Coronary artery (tissue), 2 donors: ENCODE data around the gene PTPN1.

ENCODE experiments used
- DNase-seq: peaks from one replicate; pipeline ENCODE4 v3.0.0-alpha.2; 2017; ENCODE audit warnings: low spot score
- H3K27ac ChIP-seq, 2 donors: fragments of 200-600 bp; sonication (generic); one replicate each; pipeline ENCODE4 v1.5.1; 2016 to 2019
- H3K4me3 ChIP-seq: fragments of 200-600 bp; sonication (generic); 2 replicates; pipeline ENCODE4 v1.5.1; 2016; ENCODE audit warnings: mild to moderate bottlenecking, moderate library complexity
- CTCF ChIP-seq: fragments of 200-600 bp; sonication (generic); IDR thresholded peaks from one replicate; pipeline ENCODE4 v1.5.1; 2019; ENCODE audit warnings: antibody characterized with exemption

PTPN1 gene

GRCh38 chr20:50594231-50594590, 84.0 kb downstream of the PTPN1 start:
- DNase-seq: no peak
- Histone ChIP-seq H3K27ac (no peak overlapping the region), H3K4me3 (no peak overlapping the region)
- TF ChIP-seq CTCF: no peak

- Histone ChIP-seq H3K27ac (no peak overlapping the region), H3K4me3 (no peak overlapping the region)
- TF ChIP-seq CTCF: no peak
- no peak for DNase-seq
These were observed 84.6 kb downstream of the PTPN1 start for GRCh38 chr20:50594591-50595432.

GRCh38 chr20:50595433-50595895, 85.3 kb downstream of the PTPN1 start:
- no peak overlapping the region for H3K4me3 ChIP-seq
- no peak overlapping the region for H3K27ac ChIP-seq
- TF ChIP-seq CTCF: no peak
- no peak for DNase-seq

- Histone ChIP-seq H3K4me3 (no peak overlapping the region), H3K27ac (no peak overlapping the region)
- DNase-seq: no peak
- no peak for TF ChIP-seq CTCF
These were observed 86.0 kb downstream of the PTPN1 start for GRCh38 chr20:50595988-50596693.

- no peak overlapping the region for H3K27ac ChIP-seq
- no peak for DNase-seq
- TF ChIP-seq CTCF: no peak
- no peak overlapping the region for H3K4me3 ChIP-seq
These were observed 86.5 kb downstream of the PTPN1 start for GRCh38 chr20:50596694-50597021.

GRCh38 chr20:50597406-50597969, 87.3 kb downstream of the PTPN1 start:
- Histone ChIP-seq H3K27ac (no peak overlapping the region), H3K4me3 (no peak overlapping the region)
- no peak for DNase-seq
- no peak for TF ChIP-seq CTCF
